Pons (tissue), 1 donor: ENCODE measurements around the gene TRPM3.
"Not testable (repeated sequence)": the region's sequence is repeated elsewhere in the genome, so short reads cannot be mapped to it uniquely, and the experiment has no call there.

Source experiments
- DNase-seq: peaks from one replicate; pipeline ENCODE4 v3.0.0-alpha.2; 2016; ENCODE audit warnings: low spot score

Gene TRPM3

GRCh38 chr9:70749066-70749465 lies 372.4 kb downstream of the TRPM3 start:
- DNase-seq = no peak

- DNase-seq = no peak
These were observed 374.1 kb downstream of the TRPM3 start for GRCh38 chr9:70747261-70747718.

GRCh38 chr9:70746760-70747159 lies 374.7 kb downstream of the TRPM3 start:
- DNase-seq = no peak

GRCh38 chr9:70746316-70746715 lies 375.1 kb downstream of the TRPM3 start:
- no peak for DNase-seq

GRCh38 chr9:70724794-70725193 lies 396.6 kb downstream of the TRPM3 start:
- not testable (repeated sequence) for DNase-seq

- DNase-seq = not testable (repeated sequence)
These were observed 397.4 kb downstream of the TRPM3 start for GRCh38 chr9:70724025-70724424.

- DNase-seq = not testable (repeated sequence)
These were observed 414.6 kb downstream of the TRPM3 start for GRCh38 chr9:70706797-70707196.

- no peak for DNase-seq
These were observed 420.3 kb downstream of the TRPM3 start for GRCh38 chr9:70701163-70701562.

GRCh38 chr9:70696694-70697335 lies 424.6 kb downstream of the TRPM3 start:
- no peak for DNase-seq

- no peak for DNase-seq
These were observed 426.7 kb downstream of the TRPM3 start for GRCh38 chr9:70694758-70695157.

GRCh38 chr9:70693186-70693585 lies 428.2 kb downstream of the TRPM3 start:
- no peak for DNase-seq

- DNase-seq = no peak
These were observed 429.0 kb downstream of the TRPM3 start for GRCh38 chr9:70692431-70692830.

GRCh38 chr9:70688704-70689103 lies 432.7 kb downstream of the TRPM3 start:
- DNase-seq = no peak

- DNase-seq = no peak
These were observed 437.6 kb downstream of the TRPM3 start for GRCh38 chr9:70683841-70684240.

- DNase-seq = no peak
These were observed 439.1 kb downstream of the TRPM3 start for GRCh38 chr9:70682298-70682697.

- no peak for DNase-seq
These were observed 441.6 kb downstream of the TRPM3 start for GRCh38 chr9:70679845-70680244.

- DNase-seq = no peak
These were observed 443.3 kb downstream of the TRPM3 start for GRCh38 chr9:70678153-70678552.

GRCh38 chr9:70677055-70677735 lies 444.2 kb downstream of the TRPM3 start:
- DNase-seq = no peak

GRCh38 chr9:70675868-70676370 lies 445.5 kb downstream of the TRPM3 start:
- no peak for DNase-seq

- no peak for DNase-seq
These were observed 447.6 kb downstream of the TRPM3 start for GRCh38 chr9:70673844-70674243.

GRCh38 chr9:70672161-70672649 lies 449.2 kb downstream of the TRPM3 start:
- no peak for DNase-seq

- peak; percentile 58 for DNase-seq
These were observed 452.7 kb downstream of the TRPM3 start for GRCh38 chr9:70668751-70669150.

- DNase-seq = no peak
These were observed 462.7 kb downstream of the TRPM3 start for GRCh38 chr9:70658765-70659164.
